Stimulated activated CD8-positive, alpha-beta memory T cell treated with anti-CD3 and anti-CD28 coated beads, Interleukin-4, amount 100 ng/mL, for 24 hours (primary cell): ENCODE data around the gene HERC5.

Source experiments
- DNase-seq: peaks from one replicate; pipeline ENCODE4 v3.0.0-alpha.2; 2020; ENCODE audit warnings: low read depth

Gene HERC5

DNA sequence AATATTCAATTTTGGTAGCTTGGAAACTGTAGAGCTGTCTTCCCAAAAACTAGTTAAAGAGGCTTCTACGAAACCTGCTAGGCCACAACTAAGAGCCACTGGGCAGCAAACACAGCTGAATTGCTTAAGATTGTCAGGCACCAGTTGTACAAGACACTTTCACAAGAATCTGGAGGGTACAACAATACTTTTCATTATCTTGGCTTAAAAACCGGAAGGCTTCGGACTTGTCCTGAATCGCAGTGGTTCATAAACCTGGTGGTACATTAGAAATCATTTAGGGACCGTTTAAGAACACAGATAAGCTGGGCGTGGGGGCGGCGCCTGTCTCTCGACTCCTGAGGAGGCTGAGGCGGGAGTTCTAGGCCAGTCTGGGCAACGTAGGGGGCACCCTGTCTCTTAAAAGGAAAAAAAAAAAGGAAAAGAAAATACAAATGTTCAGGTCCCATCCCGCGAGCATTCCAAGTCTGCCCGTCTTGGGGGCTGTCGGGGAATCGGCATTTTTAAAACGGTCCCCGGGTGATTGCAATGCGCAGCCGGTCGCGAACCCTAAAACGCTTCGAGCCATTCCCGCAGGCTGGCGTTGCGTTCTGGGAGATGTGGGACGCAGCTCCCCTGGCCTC is 65.9 kb downstream of the HERC5 start:
- DNase-seq, result no peak

GRCh38 chr4:88523325-88524129 is 66.6 kb downstream of the HERC5 start, which contains the start of gene PYURF:
Gene PYURF (minus strand): TSS chr4:88523776. CDS start chr4:88523700, 76 bp downstream.
- peak; percentile 82 for DNase-seq

DNA sequence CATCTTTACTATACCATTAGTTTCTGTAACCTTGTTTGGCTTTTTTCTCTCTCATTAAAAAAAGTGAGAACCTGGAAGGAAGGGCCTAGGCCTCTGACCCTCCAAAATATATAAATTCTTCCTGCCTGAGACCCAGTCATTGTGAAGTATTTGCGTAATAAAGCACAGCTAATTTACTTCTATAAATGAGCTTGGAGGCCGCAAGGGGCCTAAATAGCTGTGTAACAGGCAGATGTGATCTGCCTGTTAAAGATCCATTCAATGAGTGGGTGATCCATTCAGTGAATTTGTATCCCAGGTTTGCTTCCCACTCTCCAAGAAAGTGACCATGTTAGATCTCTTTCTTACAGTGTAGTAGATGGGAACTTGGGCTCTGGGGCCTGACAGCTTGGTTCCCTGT is 67.3 kb downstream of the HERC5 start:
- DNase-seq, result no peak

GRCh38 chr4:88526221-88526815 is 69.4 kb downstream of the HERC5 start:
- no peak for DNase-seq

DNA sequence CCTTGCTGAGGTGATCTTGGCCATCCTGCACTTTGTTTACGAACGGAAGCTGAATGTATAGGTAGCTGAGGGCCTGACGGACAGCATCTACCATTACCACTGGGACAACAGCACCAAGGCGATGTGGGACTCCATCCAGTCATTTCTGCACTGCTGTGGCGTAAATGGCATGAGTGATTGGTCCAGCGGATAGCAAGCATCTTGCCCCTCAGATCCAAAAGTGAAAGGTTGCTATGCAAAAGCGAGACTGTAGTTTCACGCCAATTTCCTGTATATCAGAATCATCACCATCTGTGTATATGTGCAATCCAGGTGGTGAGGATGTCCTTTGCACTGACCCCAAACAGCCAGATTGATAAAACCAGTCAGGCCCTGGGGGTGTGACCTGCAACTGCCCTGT is 70.9 kb downstream of the HERC5 start:
- DNase-seq, result no peak

DNA sequence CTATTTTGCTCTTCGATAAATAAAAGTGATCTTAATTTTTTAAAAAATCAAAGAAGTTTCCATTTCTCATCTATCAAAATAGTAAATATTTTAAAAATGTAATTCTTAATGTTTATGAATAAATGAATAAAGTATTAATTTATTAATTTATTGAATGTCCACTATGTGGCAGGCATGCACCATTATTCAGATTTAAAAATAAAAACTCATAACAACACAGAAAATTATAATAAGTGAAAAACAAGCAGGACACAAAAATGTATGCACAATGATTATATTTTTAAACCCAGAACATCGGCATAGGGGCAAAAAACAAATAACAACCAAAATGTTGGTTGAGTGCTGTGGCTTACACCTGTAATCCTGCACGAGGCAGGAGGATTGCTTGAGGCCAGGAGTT is 71.9 kb downstream of the HERC5 start:
- no peak for DNase-seq

GRCh38 chr4:88531549-88531948 is 74.6 kb downstream of the HERC5 start:
- no peak for DNase-seq

DNA sequence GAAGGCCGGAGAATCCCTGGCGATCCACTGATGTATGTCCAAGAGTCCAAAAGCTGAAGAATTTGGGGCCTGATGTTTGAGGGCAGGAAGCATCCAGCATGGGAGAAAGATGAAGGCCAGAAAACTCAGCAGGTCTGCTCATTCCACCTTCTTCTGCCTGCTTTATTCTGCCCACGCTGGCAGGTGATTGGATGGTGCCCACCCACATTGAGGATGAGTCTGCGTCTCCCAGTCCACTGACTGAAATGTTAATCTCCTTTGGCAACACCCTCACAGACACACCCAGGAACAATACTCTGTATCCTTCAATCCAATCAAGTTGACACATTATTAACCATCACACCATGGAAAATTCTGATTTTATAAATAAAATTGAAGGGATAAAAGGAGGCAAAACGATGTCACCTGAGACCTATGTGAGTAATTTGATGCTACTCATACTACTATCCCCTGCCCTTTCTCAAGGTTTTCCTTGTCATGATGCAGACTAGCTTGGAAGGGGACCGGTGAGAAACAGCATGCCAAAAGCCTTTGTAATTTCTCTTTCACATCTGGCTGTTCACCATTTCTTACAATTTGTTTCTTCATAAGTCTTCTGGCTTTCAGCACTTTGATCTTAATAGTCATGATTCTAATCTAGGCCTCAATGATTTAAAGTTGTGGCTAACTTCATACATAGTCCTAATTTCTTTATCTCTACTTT is 76.3 kb downstream of the HERC5 start:
- DNase-seq, result no peak

- DNase-seq, result no peak
Measured at GRCh38 chr4:88533937-88534750, 77.2 kb downstream of the HERC5 start.

DNA sequence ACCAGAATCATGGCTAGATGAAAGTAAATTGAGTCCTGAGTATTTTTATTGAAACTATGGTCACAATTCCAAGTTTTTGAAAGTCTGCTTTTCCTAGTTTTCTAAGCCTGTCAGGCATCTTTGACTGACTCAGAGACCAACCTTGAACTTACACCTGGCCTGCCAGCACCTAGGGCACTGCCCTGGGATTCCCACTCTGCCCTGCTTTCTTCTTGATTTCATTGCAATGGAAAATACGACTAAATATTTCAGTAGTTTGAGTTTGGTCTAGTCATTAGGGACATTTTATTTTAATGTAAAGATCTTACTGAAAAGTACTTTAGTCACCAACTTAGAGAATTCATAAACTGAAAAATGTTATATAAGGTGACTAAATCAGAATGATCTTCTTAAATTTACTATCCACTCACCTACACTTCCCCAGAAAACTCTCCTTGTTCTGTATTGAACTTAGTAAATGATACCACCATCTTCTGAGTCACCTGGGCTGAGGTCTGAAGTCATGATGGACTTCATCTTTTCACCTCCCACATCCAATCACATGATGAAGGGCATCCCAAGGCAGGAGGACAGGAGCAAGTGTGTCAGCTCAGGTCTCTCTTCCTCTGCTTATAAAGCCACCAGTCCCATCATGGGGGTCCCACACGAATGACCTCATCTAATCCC is 78.3 kb downstream of the HERC5 start:
- DNase-seq, result no peak

DNA sequence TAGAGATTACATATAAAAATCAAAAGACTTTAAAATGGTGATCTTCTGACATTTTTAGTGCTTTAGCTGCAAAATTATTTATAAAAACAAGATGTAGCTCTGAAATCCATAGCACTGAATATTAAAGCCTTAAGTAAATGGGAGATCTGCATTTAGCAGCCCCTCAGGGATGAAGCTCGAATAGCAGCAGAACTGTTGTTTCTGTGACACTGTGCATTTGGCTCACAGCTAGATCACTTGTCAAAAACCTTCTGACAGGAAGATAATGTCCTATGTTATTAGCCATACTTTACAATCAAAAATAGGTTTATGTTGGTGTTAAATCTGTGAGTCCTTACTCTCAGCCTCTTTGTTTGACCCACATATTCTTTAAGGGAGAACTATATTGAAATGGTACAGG is 80.8 kb downstream of the HERC5 start:
- no peak for DNase-seq

- peak; percentile 64 for DNase-seq
Measured at GRCh38 chr4:88539322-88540068, 82.6 kb downstream of the HERC5 start.

GRCh38 chr4:88549815-88550214 is 92.9 kb downstream of the HERC5 start:
- no peak for DNase-seq
